Stimulated activated CD4-positive, alpha-beta T cell treated with anti-CD3 and anti-CD28 coated beads, Interleukin-15, amount 100 ng/mL, for 24 hours (primary cell): ENCODE data around the gene SET.

ENCODE experiments used
- DNase-seq: peaks from one replicate; pipeline ENCODE4 v3.0.0-alpha.2; 2020

SET gene

DNA sequence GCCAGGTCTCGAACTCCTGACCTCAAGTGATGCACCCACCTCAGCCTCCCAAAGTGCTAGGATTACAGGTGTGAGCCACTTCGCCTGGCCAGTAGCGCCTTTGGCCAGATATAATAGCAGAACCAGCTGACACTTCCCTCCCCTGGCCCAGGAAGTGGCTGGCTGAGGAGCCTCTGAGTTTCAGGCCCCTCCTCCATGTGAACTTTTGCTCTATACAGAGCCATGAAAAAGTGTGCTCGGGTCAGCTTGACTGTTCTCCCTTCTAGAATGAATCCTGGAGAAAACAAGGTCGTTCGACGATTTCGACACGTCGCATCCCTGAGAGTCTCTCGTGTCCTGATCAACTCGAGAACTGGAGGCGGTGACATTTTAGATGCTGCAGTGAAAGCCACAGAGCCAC, 43.6 kb downstream of the SET start:
- no peak for DNase-seq

DNA sequence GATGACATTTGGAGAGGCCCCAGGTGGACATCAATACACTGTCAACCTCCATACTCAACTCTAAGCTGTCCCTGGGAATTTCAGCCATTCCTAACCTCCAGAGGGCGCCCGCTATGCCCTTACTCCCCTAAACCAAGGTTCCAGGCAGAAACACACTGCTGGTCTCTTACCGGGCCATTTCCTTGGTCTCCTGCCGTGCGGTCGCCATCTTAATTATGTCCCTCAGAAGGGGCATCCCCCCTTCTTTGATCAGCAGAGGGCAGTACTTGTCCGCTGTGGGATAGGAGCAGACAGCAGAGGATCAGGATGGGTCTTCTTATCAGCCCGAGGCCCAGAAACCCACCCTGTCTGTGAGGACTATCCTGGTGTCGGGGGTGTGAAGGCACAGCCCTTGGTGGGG, 44.2 kb downstream of the SET start:
- peak; percentile 44 for DNase-seq

DNA sequence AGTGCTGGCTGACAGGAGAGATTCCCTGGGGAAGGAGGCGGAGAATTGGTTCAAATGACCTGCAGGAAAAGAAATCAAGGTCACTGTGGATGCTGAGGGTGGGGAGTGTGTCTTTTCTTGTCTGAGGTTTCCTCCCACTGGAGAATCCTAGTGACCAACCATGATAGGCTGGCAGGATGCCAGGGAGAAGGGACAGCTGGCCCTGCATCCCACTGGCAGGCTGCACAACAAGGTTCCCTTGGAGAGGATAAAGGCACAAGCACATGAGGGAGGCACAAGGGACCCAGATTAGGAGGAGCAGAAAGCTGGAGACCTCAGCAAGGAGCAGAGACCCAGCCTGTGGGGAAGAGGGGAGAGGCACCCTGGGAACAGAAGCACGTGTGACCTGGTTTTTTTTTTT, 46.4 kb downstream of the SET start:
- DNase-seq, result no peak

DNA sequence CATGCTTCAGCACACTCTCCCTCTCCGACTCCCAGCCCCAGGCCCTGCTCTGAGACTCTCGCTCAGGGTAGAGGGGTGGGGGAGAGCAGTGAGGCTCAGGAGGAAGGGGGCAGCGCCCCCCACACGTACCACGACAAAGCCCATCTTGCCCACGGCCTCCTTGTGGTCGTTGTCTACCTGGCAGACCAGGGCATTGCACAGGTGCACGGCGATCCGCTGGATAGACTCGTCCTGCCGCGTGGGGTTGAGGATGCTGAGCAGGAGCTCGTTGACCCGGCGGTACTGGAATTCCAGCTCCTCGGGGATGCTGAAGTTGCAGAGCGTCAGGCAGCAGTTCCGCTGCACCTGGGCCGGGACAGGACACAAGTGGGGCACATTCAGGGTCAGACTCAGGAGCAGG, 53.4 kb downstream of the SET start:
- DNase-seq, result no peak

DNA sequence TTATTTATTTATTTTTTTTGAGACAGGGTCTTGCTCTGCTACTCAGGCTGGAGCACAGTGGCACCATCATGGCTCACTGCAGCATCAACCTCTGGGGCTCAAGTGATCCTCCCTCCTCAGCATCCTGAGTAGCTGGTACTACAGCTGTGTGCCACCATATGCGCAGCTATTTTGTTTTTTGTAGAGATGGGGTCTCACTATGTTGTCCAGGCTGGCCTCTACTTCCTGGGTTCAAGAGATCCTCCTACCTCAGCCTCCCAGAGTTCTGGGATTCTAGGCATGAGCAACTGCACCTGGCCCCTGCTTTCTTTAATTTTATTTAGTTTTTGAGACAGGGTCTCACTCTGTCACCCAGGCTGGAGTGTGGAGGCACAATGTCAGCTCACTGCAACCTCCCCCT, 54.4 kb downstream of the SET start:
- no peak for DNase-seq
